Measurements from ENCODE around the gene GPR31. TPM values are rescaled to one million over a fixed set of nuclear protein-coding genes. Genes with fewer than 3 reads are reported as not detected.

Gene GPR31
- total RNA-seq, 2 donors from 2014 or later = not detected

GRCh38 chr6:167152862-167153261, 4.9 kb downstream of the GPR31 start:
- Mint-ChIP-seq H3K36me3 (ENCODE audit: low read depth) (no peaks in the 10 kb centered on the region), H3K9me3 (no peaks in the 10 kb centered on the region), H3K27ac (no peak overlapping the region), H3K4me3 (no peak overlapping the region), H3K4me1 (peaks cover 6% of the 10 kb centered on the region), H3K27me3 (ENCODE audit: insufficient read depth) (peaks cover 10% of the 10 kb centered on the region)
- Histone ChIP-seq H3K36me3 (ENCODE audit: control insufficient read depth, insufficient read depth, low read length) (no peaks in the 10 kb centered on the region), H3K9ac (ENCODE audit: extremely low read depth, low read length, poor library complexity, severe bottlenecking) (no peak overlapping the region), H3K9me3 (ENCODE audit: control insufficient read depth, low read length) (peaks cover 5% of the 10 kb centered on the region), H3K27me3 (ENCODE audit: control insufficient read depth, insufficient read depth, low read length, poor library complexity, severe bottlenecking) (no peaks in the 10 kb centered on the region), H3K4me3 (ENCODE audit: low read length) (no peak overlapping the region), H3K27ac (ENCODE audit: low read depth, low read length) (no peak overlapping the region), H3K4me1 (ENCODE audit: control insufficient read depth, insufficient read depth, low read length) (no peaks in the 10 kb centered on the region)
- TF ChIP-seq CTCF (conservative IDR thresholded peaks at IDR 0.05) = no peak
- DNase-seq = no peak
- 94 to 100% methylated on average over 4 to 9 of the region's 9 CpGs for WGBS, 2 experiments (ENCODE audit: insufficient coverage in 1 of 2, insufficient read length in 1 of 2)

- Histone ChIP-seq H3K36me3 (ENCODE audit: control insufficient read depth, insufficient read depth, low read length) (no peaks in the 10 kb centered on the region), H3K9me3 (ENCODE audit: control insufficient read depth, low read length) (peaks cover 5% of the 10 kb centered on the region), H3K4me1 (ENCODE audit: control insufficient read depth, insufficient read depth, low read length) (no peaks in the 10 kb centered on the region), H3K27me3 (ENCODE audit: control insufficient read depth, insufficient read depth, low read length, poor library complexity, severe bottlenecking) (peaks cover 9% of the 10 kb centered on the region), H3K27ac (ENCODE audit: low read depth, low read length) (no peak overlapping the region), H3K4me3 (ENCODE audit: low read length) (no peak overlapping the region), H3K9ac (ENCODE audit: extremely low read depth, low read length, poor library complexity, severe bottlenecking) (no peak overlapping the region)
- H3K4me1 Mint-ChIP-seq = peaks cover 13% of the 10 kb centered on the region
- 89 to 92% methylated on average over 4 to 7 of the region's 7 CpGs for WGBS, 2 experiments (ENCODE audit: insufficient coverage in 1 of 2, insufficient read length in 1 of 2)
- peaks cover 19% of the 10 kb centered on the region for H3K27me3 Mint-ChIP-seq (ENCODE audit: insufficient read depth)
- H3K27ac Mint-ChIP-seq = no peak overlapping the region
- no peak for DNase-seq
- no peak overlapping the region for H3K4me3 Mint-ChIP-seq
- H3K36me3 Mint-ChIP-seq (ENCODE audit: low read depth) = no peaks in the 10 kb centered on the region
- TF ChIP-seq CTCF (conservative IDR thresholded peaks at IDR 0.05) = no peak
- no peaks in the 10 kb centered on the region for H3K9me3 Mint-ChIP-seq
These were observed 6.1 kb downstream of the GPR31 start for GRCh38 chr6:167151648-167152047.

GRCh38 chr6:167150941-167151549, 6.7 kb downstream of the GPR31 start:
- Mint-ChIP-seq H3K27ac (no peak overlapping the region), H3K27me3 (ENCODE audit: insufficient read depth) (peaks cover 25% of the 10 kb centered on the region), H3K36me3 (ENCODE audit: low read depth) (no peaks in the 10 kb centered on the region), H3K9me3 (no peaks in the 10 kb centered on the region), H3K4me3 (no peak overlapping the region), H3K4me1 (peaks cover 17% of the 10 kb centered on the region)
- TF ChIP-seq CTCF (conservative IDR thresholded peaks at IDR 0.05) = no peak
- Histone ChIP-seq H3K4me1 (ENCODE audit: control insufficient read depth, insufficient read depth, low read length) (no peaks in the 10 kb centered on the region), H3K4me3 (ENCODE audit: low read length) (no peak overlapping the region), H3K27me3 (ENCODE audit: control insufficient read depth, insufficient read depth, low read length, poor library complexity, severe bottlenecking) (peaks cover 16% of the 10 kb centered on the region), H3K36me3 (ENCODE audit: control insufficient read depth, insufficient read depth, low read length) (no peaks in the 10 kb centered on the region), H3K9ac (ENCODE audit: extremely low read depth, low read length, poor library complexity, severe bottlenecking) (no peak overlapping the region), H3K27ac (ENCODE audit: low read depth, low read length) (no peak overlapping the region), H3K9me3 (ENCODE audit: control insufficient read depth, low read length) (peaks cover 5% of the 10 kb centered on the region)
- DNase-seq = peak; percentile 67
- WGBS, 2 experiments (ENCODE audit: insufficient coverage in 1 of 2, insufficient read length in 1 of 2) = 86 to 88% methylated on average over 3 to 6 of the region's 6 CpGs

All from endodermal cell (in vitro differentiated cells).